H1 (cell line): ENCODE results near the gene CYP39A1. TPM values are rescaled to one million over a fixed set of nuclear protein-coding genes. Genes with fewer than 3 reads are reported as not detected.

Experiments used
- CTCF ChIA-PET: fragments of 300-600 bp; sonication (Branson Sonifier 250); formaldehyde crosslinking; loops from one replicate; lab custom pipeline; 2021; ENCODE audit not compliant: partially characterized antibody; lab: Charles Lee
- POLR2A ChIA-PET: fragments of 300-600 bp; sonication (Branson Sonifier 250); formaldehyde crosslinking; loops from one replicate; lab custom pipeline; 2021; ENCODE audit warnings: inconsistent platforms; ENCODE audit not compliant: partially characterized antibody; lab: Charles Lee
- DNase-seq, 2 experiments: peaks; one replicate each; pipeline versions ENCODE4 v3.0.0 to v3.0.0-alpha.2; 2010 to 2022; ENCODE audit warnings: low spot score in 2 of 2, low read depth in 1 of 2, mixed read lengths in 1 of 2
- FAIRE-seq: peaks from 2 replicates; lab custom pipeline; 2011; peaks lifted over from hg19 to GRCh38; lab: Jason Lieb, UNC
- H2AFZ ChIP-seq: 2 replicates; pipeline ENCODE4 v1.8.1; 2012; ENCODE audit warnings: low read length, inconsistent platforms
- H2AK5ac ChIP-seq: 2 replicates; pipeline ENCODE4 v1.6.1; 2013; ENCODE audit warnings: low read depth, low read length
- H2BK120ac ChIP-seq: replicated peaks from 2 replicates; pipeline ENCODE3; 2013; ENCODE audit warnings: low read depth, low read length, inconsistent platforms
- H2BK12ac ChIP-seq: 2 replicates; pipeline ENCODE4 v1.6.1; 2013; ENCODE audit warnings: low read depth, low read length
- H2BK15ac ChIP-seq: 2 replicates; pipeline ENCODE4 v1.6.1; 2013; ENCODE audit warnings: low read length
- H2BK20ac ChIP-seq: 2 replicates; pipeline ENCODE4 v1.6.1; 2013; ENCODE audit warnings: low read length
- H2BK5ac ChIP-seq: 2 replicates; pipeline ENCODE4 v1.6.1; 2013; ENCODE audit warnings: low read depth, low read length
- H3K14ac ChIP-seq: 2 replicates; pipeline ENCODE4 v1.6.1; 2013; ENCODE audit warnings: inconsistent platforms; ENCODE audit not compliant: insufficient read length
- H3K18ac ChIP-seq: 2 replicates; pipeline ENCODE4 v1.6.1; 2013; ENCODE audit warnings: low read length; ENCODE audit errors: extremely low read depth
- H3K23ac ChIP-seq: 2 replicates; pipeline ENCODE4 v1.6.1; 2013; ENCODE audit warnings: inconsistent platforms; ENCODE audit not compliant: insufficient read length
- H3K23me2 ChIP-seq: 2 replicates; pipeline ENCODE4 v1.6.1; 2013; ENCODE audit warnings: low read depth, low read length
- H3K27ac ChIP-seq: 2 replicates; pipeline ENCODE4 v1.6.1; 2011; ENCODE audit warnings: low read depth, low read length, inconsistent platforms
- H3K27me3 ChIP-seq, 4 experiments: replicated peaks in 1 of 4; 1 replicate in 1 of 4; 2 replicates in 3 of 4; pipeline versions ENCODE4 v1.6.1 to v1.8.1; 2011 to 2013; ENCODE audit warnings: low read length in 3 of 4, mild to moderate bottlenecking in 3 of 4, inconsistent platforms in 2 of 4, mixed read lengths in 2 of 4, moderate library complexity in 1 of 4; ENCODE audit not compliant: control insufficient read depth in 3 of 4, insufficient read depth in 3 of 4; ENCODE audit errors: extremely low read depth in 1 of 4
- H3K36me3 ChIP-seq, 4 experiments: 2 replicates each; pipeline versions ENCODE4 v1.6.1 to v1.8.1; 2011 to 2013; ENCODE audit warnings: mild to moderate bottlenecking in 4 of 4, low read length in 3 of 4, moderate library complexity in 2 of 4, control low read depth in 1 of 4, inconsistent platforms in 1 of 4; ENCODE audit not compliant: insufficient read depth in 4 of 4, control insufficient read depth in 2 of 4
- H3K4ac ChIP-seq: replicated peaks from 2 replicates; pipeline ENCODE3; 2013; ENCODE audit warnings: low read length, low read depth, mixed read lengths, inconsistent platforms; ENCODE audit not compliant: insufficient read length
- H3K4me1 ChIP-seq, 4 experiments: replicated peaks in 1 of 4; 1 replicate in 1 of 4; 2 replicates in 3 of 4; pipeline versions ENCODE4 v1.6.1 to v1.8.1; 2011 to 2013; ENCODE audit warnings: low read length in 3 of 4, inconsistent platforms in 2 of 4, mixed read lengths in 1 of 4; ENCODE audit not compliant: insufficient read depth in 4 of 4, control insufficient read depth in 3 of 4
- H3K4me2 ChIP-seq, 2 experiments: 2 replicates each; pipeline versions ENCODE4 v1.6.1 to v1.8.1; 2011 to 2013; ENCODE audit warnings: low read depth in 2 of 2, low read length in 2 of 2, control low read depth in 1 of 2, inconsistent platforms in 1 of 2, mild to moderate bottlenecking in 1 of 2; ENCODE audit not compliant: insufficient read depth in 1 of 2
- H3K4me3 ChIP-seq, 4 experiments: fragments of 200-600, 300-600 bp in 1 of 4; sonication (generic), shearing (Covaris generic), sonication (Bioruptor Twin) in 1 of 4; 2 replicates each; pipeline versions ENCODE4 v1.5.1 to v1.8.1; 2011 to 2016; ENCODE audit warnings: low read length in 4 of 4, low read depth in 3 of 4, control low read depth in 2 of 4, inconsistent platforms in 2 of 4, mild to moderate bottlenecking in 2 of 4, mixed read lengths in 1 of 4, moderate library complexity in 1 of 4; ENCODE audit not compliant: insufficient read depth in 2 of 4; ENCODE audit errors: extremely low read depth in 1 of 4
- H3K56ac ChIP-seq: replicated peaks from 2 replicates; pipeline ENCODE3; 2013; ENCODE audit warnings: low read depth, mild to moderate bottlenecking, mixed read lengths, low read length, inconsistent platforms; ENCODE audit not compliant: insufficient read length
- H3K79me1 ChIP-seq: 2 replicates; pipeline ENCODE4 v1.6.1; 2013; ENCODE audit warnings: low read depth, low read length, control low read depth
- H3K79me2 ChIP-seq, 2 experiments: 2 replicates each; pipeline versions ENCODE4 v1.6.1 to v1.8.1; 2012 to 2013; ENCODE audit warnings: low read length in 2 of 2, mild to moderate bottlenecking in 2 of 2, inconsistent platforms in 1 of 2; ENCODE audit not compliant: insufficient read depth in 2 of 2, control insufficient read depth in 1 of 2
- H3K9ac ChIP-seq, 4 experiments: replicated peaks in 1 of 4; 1 replicate in 1 of 4; 2 replicates in 3 of 4; pipeline versions ENCODE4 v1.6.1 to v1.8.1; 2011 to 2013; ENCODE audit warnings: low read depth in 3 of 4, low read length in 3 of 4, control low read depth in 2 of 4, mild to moderate bottlenecking in 2 of 4, moderate library complexity in 2 of 4, inconsistent platforms in 1 of 4; ENCODE audit errors: extremely low read depth in 1 of 4
- H3K9me3 ChIP-seq, 2 experiments: 2 replicates each; pipeline versions ENCODE4 v1.6.1 to v1.8.1; 2012 to 2013; ENCODE audit warnings: mild to moderate bottlenecking in 2 of 2, moderate library complexity in 2 of 2, control low read depth in 1 of 2, inconsistent platforms in 1 of 2, low read depth in 1 of 2, low read length in 1 of 2, mixed read lengths in 1 of 2; ENCODE audit not compliant: insufficient read depth in 2 of 2
- H4K20me1 ChIP-seq, 2 experiments: replicated peaks in 1 of 2; 2 replicates each; pipeline versions ENCODE3 to v1.8.1; 2011 to 2013; ENCODE audit warnings: inconsistent platforms in 2 of 2, low read length in 2 of 2, mild to moderate bottlenecking in 1 of 2; ENCODE audit not compliant: insufficient read depth in 2 of 2, control insufficient read depth in 1 of 2
- H4K5ac ChIP-seq: 2 replicates; pipeline ENCODE4 v1.6.1; 2013; ENCODE audit warnings: low read length, low read depth, mixed read lengths, inconsistent platforms; ENCODE audit not compliant: insufficient read length
- H4K8ac ChIP-seq: 2 replicates; pipeline ENCODE4 v1.8.0; 2013; ENCODE audit warnings: mild to moderate bottlenecking, moderate library complexity, low read length, inconsistent platforms; ENCODE audit not compliant: insufficient read depth; ENCODE audit errors: extremely low read depth
- H4K91ac ChIP-seq: replicated peaks from 2 replicates; pipeline ENCODE3; 2013; ENCODE audit warnings: low read length, mixed read lengths, inconsistent platforms; ENCODE audit not compliant: insufficient read length
- CHD2 ChIP-seq: IDR thresholded peaks from 2 replicates; pipeline ENCODE4 v1.6.1; 2012; ENCODE audit warnings: low read length, improper control_type of control experiment
- SIN3A ChIP-seq, 2 experiments: IDR thresholded peaks in 1 of 2; conservative IDR thresholded peaks in 1 of 2; 2 replicates each; pipeline ENCODE4 v1.6.1; 2011 to 2012; ENCODE audit warnings: low read length in 2 of 2, improper control_type of control experiment in 1 of 2, low read depth in 1 of 2, mild to moderate bottlenecking in 1 of 2
- SIRT6 ChIP-seq: IDR thresholded peaks from one replicate; pipeline ENCODE4 v1.7.1; 2012; ENCODE audit warnings: low read length, inconsistent platforms
- WGBS, 2 experiments: shearing (Covaris generic) in 1 of 2; methylation state at CpG; one replicate each; pipeline versions ENCODE4 v1.1.6 to v1.1.7; 2013 to 2015; ENCODE audit warnings: low lambda C conversion rate in 2 of 2, mixed read lengths in 2 of 2, inconsistent platforms in 1 of 2, low coverage in 1 of 2, missing lambda C conversion rate in 1 of 2; ENCODE audit not compliant: insufficient replicate concordance in 2 of 2, insufficient coverage in 1 of 2, insufficient read length in 1 of 2; ENCODE audit errors: extremely low coverage in 1 of 2, missing lambda C conversion rate in 1 of 2; 5-methylcytosine and 5-hydroxymethylcytosine counted together
- polyA plus RNA-seq, 7 experiments: library from polyadenylated mRNA; depleted of rRNA in 3 of 7; stranded (reverse) in 5 of 7; unstranded in 2 of 7; fragments of >200 nt in 5 of 7; fragments of 200-250 nt in 2 of 7; gene quantifications; 1 replicate in 5 of 7; 2 replicates in 1 of 7; 4 replicates in 1 of 7; pipeline versions ENCODE4 v1.2.1 to v1.2.3, GENCODE V29; 2011 to 2013; ENCODE audit warnings: missing spikeins in 2 of 7, mixed read lengths in 2 of 7
- total RNA-seq: library from RNA; stranded (reverse); fragmentation: NEBNext Ultra II Directional; extraction: Animal tissue kit (Norgen Biotek cat#: 25700); gene quantifications from 2 replicates; pipeline ENCODE4 v1.2.1, GENCODE V29; 2021

Gene CYP39A1
- total and polyA plus RNA-seq, 2 of the 8 experiments (the other 6 are each of a cell fraction or from before 2014, with no cell fraction given), result 0.71 to 2.4 TPM

DNA sequence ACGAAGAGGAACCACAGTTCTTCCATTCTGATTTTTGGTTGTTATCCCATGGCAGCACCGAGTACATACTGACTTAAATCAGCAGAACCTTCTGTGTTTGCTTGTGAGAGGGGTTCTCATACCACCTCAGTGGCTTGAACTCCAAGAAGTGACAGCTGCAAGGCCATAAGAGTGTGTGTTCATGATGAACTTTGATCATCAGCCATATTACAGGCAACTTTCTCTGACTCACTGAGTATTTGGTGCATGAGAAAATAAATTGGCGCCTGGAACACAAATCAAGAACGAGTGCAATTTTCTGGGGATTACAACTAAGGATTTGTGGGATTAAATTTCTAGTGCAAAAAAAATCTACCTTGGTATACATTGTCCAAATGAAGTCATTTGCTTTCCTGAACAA, 68.9 kb downstream of the CYP39A1 start:
- no peaks in the 10 kb centered on the region for H4K20me1 ChIP-seq
- H3K79me2 ChIP-seq, result no peaks in the 10 kb centered on the region
- H3K4ac ChIP-seq, result no peak overlapping the region
- no peak overlapping the region for H2BK20ac ChIP-seq
- no peak overlapping the region for H2AK5ac ChIP-seq
- H3K4me2 ChIP-seq, result no peak overlapping the region
- H3K14ac ChIP-seq, result no peak overlapping the region
- TF ChIP-seq SIRT6 (no peak), SIN3A (conservative IDR thresholded peaks at IDR 0.05 in 1 of 2, IDR thresholded peaks at IDR 0.05 in 1 of 2; ENCODE audit: low read depth in 1 of 2, low read length in 2 of 2) (no peak), CHD2 (no peak)
- FAIRE-seq, result no peak
- POLR2A ChIA-PET, result no interaction called here
- H3K18ac ChIP-seq, result no peak overlapping the region
- H3K36me3 ChIP-seq, result no peaks in the 10 kb centered on the region
- WGBS, 2 experiments, result 91% methylated on average over 4 of the region's 4 CpGs; no CpG with 5 or more reads in 1 of the 2 experiments
- H3K56ac ChIP-seq, result no peak overlapping the region
- H3K23me2 ChIP-seq, result no peaks in the 10 kb centered on the region
- no peak overlapping the region for H2BK15ac ChIP-seq
- no peaks in the 10 kb centered on the region for H3K4me1 ChIP-seq
- no peaks in the 10 kb centered on the region for H3K27me3 ChIP-seq
- no peak overlapping the region for H2BK12ac ChIP-seq
- no peak overlapping the region for H2AFZ ChIP-seq
- H3K79me1 ChIP-seq, result no peaks in the 10 kb centered on the region
- no peak for DNase-seq
- H4K91ac ChIP-seq, result no peak overlapping the region
- no peak overlapping the region for H4K5ac ChIP-seq
- no peak overlapping the region for H2BK5ac ChIP-seq
- H3K9ac ChIP-seq, result no peak overlapping the region
- H3K23ac ChIP-seq, result no peak overlapping the region
- no peak overlapping the region for H4K8ac ChIP-seq
- no peak overlapping the region for H2BK120ac ChIP-seq
- no peak overlapping the region for H3K27ac ChIP-seq
- H3K9me3 ChIP-seq, result no peaks in the 10 kb centered on the region
- no peak overlapping the region for H3K4me3 ChIP-seq
- CTCF ChIA-PET, result no interaction called here
